ENCODE results near the gene ARHGEF28.

- TF ChIP-seq EZH2 (IDR thresholded peaks at IDR 0.05; ENCODE audit: borderline replicate concordance, low read depth, low read length, severe bottlenecking) (no peak), CTCF (IDR thresholded peaks at IDR 0.05; ENCODE audit: borderline replicate concordance, extremely low read depth, low read length, poor library complexity, severe bottlenecking) (no peak)
These were observed 138.6 kb downstream of the ARHGEF28 start for GRCh38 chr5:73764586-73764985.

All from DND-41 (cell line).